GM12891 (cell line): ENCODE measurements around the gene PXDC1.

ENCODE experiments used
- POLR2A ChIP-seq: IDR thresholded peaks from 2 replicates; pipeline ENCODE4 v1.6.1; 2011; ENCODE audit warnings: low read depth, low read length, control low read depth
- POLR2AphosphoS5 ChIP-seq: IDR thresholded peaks from 2 replicates; pipeline ENCODE4 v1.6.1; 2011; ENCODE audit warnings: low read depth, low read length, control low read depth
- TAF1 ChIP-seq: IDR thresholded peaks from 2 replicates; pipeline ENCODE4 v1.6.1; 2011; ENCODE audit warnings: low read depth, low read length, control low read depth

GRCh38 chr6:3714111-3714510 is 37.4 kb downstream of the PXDC1 start:
- no peak for TF ChIP-seq POLR2AphosphoS5
- no peak for TF ChIP-seq POLR2A
- no peak for TF ChIP-seq TAF1
